ENCODE results near the gene NFASC.

The NFASC gene

GRCh38 chr1:205009670-205010069 lies 139.0 kb downstream of the NFASC start:
- no peak for DNase-seq (ENCODE audit: low spot score)

- peak; percentile 22 for DNase-seq (ENCODE audit: low spot score)
Observed at GRCh38 chr1:205012391-205013140, 141.9 kb downstream of the NFASC start.

GRCh38 chr1:205013683-205014367 lies 143.2 kb downstream of the NFASC start:
- DNase-seq (ENCODE audit: low spot score), result peak; percentile 3

DNA sequence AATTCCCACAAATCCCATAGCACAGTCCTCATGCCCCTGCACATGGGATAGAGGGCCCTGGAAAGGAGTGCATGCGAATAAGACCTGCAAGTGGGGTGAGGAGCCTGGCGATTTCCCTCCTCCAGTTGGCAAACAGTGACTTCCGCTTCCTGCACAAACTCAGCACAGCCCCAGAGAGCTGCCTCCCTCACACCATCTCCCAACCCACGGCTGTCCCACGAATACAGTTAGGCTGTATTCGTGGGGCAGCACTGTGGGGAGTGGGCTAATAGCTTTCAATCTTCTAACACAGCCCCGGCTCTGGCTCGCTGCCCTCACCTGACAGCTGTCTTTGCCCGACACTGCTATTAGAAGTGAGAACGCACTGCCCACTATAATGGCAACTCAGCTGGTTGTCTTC lies 144.1 kb downstream of the NFASC start:
- no peak for DNase-seq (ENCODE audit: low spot score)

DNA sequence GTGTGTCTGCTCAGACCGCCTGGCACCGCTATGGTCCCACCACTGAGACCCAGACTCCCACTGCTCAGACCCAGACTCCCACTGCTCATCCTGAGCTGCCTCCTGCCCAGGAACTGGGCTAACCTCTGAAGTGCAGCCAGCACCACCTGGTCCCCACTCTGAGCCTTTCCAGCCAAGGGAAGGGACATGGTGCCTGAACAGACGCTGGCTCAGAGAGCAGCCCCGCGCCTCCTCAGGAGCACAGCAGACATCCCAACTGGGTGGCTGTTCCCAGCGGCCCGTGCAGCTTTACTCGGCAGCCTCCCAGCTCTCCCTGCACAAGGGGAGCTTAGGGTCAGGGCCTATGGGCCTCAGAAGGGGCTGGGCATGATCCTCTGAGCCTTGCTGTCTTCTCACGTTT lies 144.6 kb downstream of the NFASC start:
- DNase-seq (ENCODE audit: low spot score), result no peak

- no peak for DNase-seq (ENCODE audit: low spot score)
Observed at GRCh38 chr1:205016075-205016474, 145.4 kb downstream of the NFASC start.

- no peak for DNase-seq (ENCODE audit: low spot score)
Observed at GRCh38 chr1:205016584-205016983, 145.9 kb downstream of the NFASC start.

DNA sequence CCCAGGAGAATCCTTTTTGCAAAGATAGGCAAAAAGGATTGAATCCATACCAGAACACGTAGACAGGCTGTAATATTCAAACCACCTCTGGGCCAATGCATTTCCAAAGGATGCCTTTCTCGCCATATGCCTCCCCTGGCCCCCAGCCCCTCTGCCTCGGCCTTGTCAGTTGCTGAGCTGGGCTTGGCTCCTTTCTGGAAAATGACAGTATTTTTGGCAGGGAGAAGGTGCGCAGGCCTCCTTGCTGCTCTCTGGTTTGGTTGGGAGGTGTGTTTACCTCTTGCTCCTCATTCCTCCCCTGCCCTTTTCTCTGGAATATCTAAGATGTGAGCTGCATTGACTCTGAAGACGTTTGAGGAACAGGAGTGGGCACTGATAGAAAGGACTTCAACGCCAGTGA lies 146.3 kb downstream of the NFASC start:
- DNase-seq (ENCODE audit: low spot score), result no peak

DNA sequence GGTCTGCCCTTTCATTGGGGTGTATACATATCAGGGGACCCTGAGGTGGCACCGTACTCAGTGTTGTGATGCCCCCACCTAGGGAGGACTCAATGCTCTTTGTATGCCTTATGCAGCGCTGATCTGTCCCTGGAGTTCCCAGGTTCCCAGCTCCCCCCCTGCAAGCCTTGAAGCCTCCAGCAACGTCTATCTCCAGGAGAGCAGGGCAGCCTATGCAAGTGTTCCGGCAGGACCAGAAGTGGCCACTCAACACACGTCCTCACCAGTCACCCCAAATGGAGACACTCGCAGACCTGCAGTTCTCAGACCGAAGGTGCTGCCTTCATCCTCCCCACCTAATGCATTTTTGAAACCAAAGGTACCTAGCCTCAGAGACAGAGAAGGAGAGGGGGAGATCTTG lies 147.1 kb downstream of the NFASC start:
- DNase-seq (ENCODE audit: low spot score), result no peak

- no peak for DNase-seq (ENCODE audit: low spot score)
Observed at GRCh38 chr1:205018381-205018780, 147.7 kb downstream of the NFASC start.

- DNase-seq (ENCODE audit: low spot score), result no peak
Observed at GRCh38 chr1:205020466-205020865, 149.8 kb downstream of the NFASC start.

DNA sequence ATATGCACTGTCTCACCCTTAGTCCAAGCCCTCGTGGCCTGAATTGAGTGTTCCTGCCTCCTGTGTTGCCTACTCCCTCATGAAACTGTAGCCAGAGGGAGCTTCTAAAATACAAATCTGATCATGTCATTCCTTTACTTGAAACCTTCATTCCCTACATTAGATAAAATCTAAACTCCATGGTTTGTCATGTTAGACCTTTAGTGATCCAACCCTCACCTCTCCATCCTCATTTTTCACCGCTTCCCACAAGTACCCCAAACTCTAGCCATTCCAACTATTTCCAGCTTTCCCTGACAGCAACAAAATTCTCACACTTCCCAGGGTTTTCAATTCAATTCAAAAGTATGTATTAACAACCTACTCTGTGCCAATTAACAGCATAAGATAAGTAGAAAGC lies 154.0 kb downstream of the NFASC start:
- DNase-seq (ENCODE audit: low spot score), result no peak

DNA sequence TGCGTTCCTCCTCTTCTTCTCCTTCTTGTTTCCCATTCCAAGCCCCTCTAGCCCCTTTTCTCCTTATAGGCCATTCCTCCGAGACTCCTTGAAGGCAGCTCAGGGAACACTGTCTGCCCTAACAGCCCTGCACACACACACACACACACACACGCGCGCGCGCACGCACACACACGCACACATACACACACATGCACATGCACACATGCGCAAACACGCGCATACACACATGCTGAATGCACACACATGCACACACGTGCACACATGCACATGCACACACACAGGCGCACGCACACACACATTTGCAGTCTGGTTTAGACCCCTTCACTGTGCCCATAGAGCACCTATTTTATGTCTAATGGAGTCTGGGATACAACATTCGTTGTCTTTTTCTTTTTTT lies 154.6 kb downstream of the NFASC start:
- DNase-seq (ENCODE audit: low spot score), result no peak

- DNase-seq (ENCODE audit: low spot score), result no peak
Observed at GRCh38 chr1:205026181-205026580, 155.5 kb downstream of the NFASC start.

GRCh38 chr1:205028390-205028789 lies 157.7 kb downstream of the NFASC start:
- DNase-seq (ENCODE audit: low spot score), result no peak

DNA sequence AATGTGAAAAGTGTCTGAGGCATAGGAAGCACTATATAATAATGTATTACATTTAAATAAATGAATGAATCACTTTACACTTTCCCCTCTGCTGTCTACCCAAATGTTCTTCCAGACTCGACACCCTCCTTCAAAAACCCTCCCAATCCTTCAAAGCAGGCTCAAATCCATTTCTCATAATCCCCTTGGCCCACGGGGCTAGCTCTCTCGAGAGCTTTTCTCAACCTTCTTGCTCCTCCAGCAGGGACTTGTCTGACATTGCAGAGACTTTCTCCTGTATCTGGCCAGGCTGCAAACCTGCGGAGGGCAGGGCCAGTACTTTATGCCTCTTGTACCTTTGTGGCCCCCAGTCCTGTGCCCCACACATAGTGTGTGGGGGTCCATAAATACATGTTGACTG lies 158.3 kb downstream of the NFASC start:
- no peak for DNase-seq (ENCODE audit: low spot score)

DNA sequence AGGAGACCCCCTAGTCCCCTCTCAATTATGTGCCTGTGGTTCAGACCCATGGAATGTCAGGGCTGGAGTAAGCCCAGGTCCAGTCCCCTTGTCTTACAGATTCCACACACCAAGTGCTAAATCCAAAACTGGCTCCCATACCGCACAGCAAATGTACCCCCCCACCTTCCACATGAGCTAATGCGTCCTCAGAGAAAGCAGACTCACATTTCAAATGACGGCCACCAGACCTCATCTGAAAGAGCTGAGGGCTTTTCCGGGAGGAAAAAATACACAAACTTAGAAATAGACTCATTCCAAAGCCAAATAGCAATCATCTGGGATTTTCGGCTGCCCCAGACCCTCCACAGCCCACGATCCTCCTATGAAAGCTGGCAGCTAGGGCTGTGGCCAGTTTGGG lies 159.6 kb downstream of the NFASC start:
- no peak for DNase-seq (ENCODE audit: low spot score)

DNA sequence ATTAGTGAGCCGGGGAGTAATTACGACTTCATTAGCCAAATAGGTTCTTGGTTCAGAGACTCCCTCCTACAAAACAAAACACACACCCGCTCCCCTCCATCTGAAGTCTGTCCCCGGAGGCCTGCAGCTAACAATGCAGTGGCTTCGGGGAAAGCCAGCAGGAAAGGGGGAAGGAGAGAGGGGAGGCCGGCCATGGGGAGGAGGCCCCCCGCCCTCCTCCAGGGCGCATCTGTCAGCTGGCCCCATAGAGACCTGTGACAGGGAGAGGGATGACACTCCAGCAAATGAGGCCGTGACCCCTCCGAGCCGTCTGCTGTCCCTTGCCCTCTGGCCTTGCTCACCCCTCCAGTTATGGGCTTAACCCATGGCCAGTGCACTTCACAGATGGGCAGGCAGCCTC lies 160.2 kb downstream of the NFASC start:
- DNase-seq (ENCODE audit: low spot score), result no peak

- DNase-seq (ENCODE audit: low spot score), result no peak
Observed at GRCh38 chr1:205032508-205032907, 161.8 kb downstream of the NFASC start.

- no peak for DNase-seq (ENCODE audit: low spot score)
Observed at GRCh38 chr1:205037539-205037938, 166.9 kb downstream of the NFASC start.

- no peak for DNase-seq (ENCODE audit: low spot score)
Observed at GRCh38 chr1:205038132-205038786, 167.6 kb downstream of the NFASC start.

DNA sequence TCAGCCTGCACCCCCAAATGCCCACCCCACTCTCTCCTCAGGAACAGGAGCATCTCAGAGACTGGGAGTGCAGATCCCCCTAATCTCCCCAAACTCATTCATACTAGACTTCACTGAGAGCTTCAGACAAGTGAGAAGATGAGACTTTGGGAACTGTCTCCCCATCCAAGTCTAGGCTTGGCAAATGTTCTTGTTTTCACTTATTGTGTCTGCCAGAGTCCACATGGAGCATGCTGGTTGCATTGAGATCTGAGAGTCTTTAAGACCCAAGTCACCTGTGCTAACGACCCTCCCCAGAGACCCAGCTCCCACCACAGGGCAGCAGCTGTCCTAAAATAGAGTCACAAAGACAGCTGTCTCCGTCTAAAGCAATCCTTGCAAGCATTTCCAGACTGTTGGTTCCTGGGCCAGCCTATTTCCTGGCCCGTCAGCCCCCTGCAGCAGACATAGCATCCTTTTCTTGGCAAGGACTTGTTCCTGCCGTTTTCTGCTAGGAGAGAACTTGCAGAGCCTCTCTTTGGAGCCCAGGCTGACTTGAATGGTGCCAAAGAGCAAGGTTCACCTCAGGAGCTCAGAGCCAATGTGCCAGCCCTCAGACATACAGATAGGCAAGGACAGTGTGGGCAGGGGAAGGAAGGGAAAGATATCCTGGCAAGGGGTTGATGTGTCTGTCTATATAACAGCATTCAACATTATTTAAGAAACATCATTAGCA lies 170.5 kb downstream of the NFASC start:
- DNase-seq (ENCODE audit: low spot score), result no peak

Data from kidney tubule cell (primary cell).